Activated CD4-positive, CD25-positive, alpha-beta regulatory T cell treated with anti-CD3 and anti-CD28 coated beads, Interleukin-2, amount 50 U/mL, for 72 hours (primary cell): Measurements from ENCODE around the gene RPP30.
"Not testable (repeated sequence)": the region's sequence is repeated elsewhere in the genome, so short reads cannot be mapped to it uniquely, and the experiment has no call there.

Experiments
- DNase-seq: peaks from one replicate; pipeline ENCODE4 v3.0.0; 2021

Gene RPP30

GRCh38 chr10:90872648-90873020, 860 bp downstream of the RPP30 start:
- DNase-seq = no peak

DNA sequence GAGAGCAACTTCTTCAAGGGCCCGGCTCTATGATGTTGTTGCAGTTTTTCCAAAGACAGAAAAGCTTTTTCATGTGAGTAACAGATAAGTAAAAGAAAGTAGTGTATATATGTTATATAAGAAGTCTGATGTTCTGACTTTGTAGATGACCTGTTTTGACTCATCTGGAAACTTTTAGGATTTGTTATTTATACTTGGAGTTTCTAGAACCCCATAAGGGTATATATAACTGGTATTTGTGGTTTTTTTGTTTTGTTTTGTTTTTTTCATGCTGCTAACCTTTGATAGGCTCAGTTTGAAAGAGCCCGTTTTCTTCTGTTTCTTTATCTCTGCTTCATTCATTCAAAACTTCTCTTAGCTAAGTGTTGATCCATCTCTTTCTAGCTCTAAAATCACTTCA, 7.3 kb downstream of the RPP30 start:
- no peak for DNase-seq

- not testable (repeated sequence) for DNase-seq
These were observed 8.4 kb downstream of the RPP30 start for GRCh38 chr10:90880059-90880719.

DNA sequence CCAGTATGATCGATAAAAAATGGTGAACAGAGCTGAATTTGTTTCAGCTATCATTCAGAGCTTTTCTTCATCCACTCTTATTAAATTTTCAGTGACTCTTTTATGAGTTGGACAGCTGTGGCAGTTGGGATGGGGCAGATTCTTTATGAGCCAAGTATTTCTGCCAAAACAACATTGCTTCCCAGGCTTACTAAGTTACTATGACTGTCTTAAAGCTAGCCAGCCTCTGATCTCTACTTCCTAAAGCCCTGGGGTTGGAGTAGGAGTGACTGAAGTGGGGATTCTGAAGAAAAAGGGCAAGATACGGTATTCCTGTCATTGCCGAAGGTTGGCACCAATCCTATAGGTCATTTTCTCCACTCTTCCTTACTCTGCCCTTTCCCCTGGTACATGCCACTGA, 12.7 kb downstream of the RPP30 start:
- no peak for DNase-seq

DNA sequence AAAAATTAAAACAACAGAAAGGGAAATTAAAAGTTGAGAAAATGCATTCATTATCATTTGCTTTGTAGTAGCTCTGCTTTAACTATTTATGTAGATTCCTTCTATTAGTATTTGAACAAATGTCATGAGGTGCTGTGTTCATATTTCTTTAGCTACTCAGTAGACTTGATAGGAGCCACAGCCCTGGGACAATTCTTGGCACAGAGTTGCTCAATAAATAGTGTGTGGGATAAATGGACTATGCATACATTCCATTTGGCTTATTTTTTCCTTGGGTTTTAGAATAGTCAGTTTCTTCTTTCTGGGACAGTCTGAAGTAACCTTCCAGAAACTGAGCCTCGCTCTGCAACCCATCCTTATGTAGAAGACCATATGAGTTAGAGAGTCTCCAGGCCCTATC, 13.4 kb downstream of the RPP30 start:
- DNase-seq = no peak

GRCh38 chr10:90887555-90887954, 15.8 kb downstream of the RPP30 start:
- no peak for DNase-seq

DNA sequence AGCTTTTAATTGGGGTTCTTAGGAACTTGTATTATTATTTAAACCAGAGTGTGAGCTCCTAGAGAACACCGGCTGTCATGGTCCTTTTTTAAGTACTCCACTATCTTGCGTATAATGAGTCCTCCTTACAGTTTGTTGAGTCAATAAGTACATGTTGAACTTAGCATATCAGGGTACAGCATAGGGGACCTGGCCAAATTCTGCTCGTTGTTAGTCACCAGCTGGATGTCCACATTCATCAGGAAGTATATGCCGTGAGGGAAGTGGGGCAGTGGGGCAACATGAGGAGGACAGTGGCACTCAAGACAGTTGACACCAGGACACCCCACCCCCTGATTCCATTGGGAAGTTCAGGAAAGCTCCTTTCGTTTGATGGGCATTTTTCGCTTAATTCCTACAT, 16.6 kb downstream of the RPP30 start:
- DNase-seq = no peak

DNA sequence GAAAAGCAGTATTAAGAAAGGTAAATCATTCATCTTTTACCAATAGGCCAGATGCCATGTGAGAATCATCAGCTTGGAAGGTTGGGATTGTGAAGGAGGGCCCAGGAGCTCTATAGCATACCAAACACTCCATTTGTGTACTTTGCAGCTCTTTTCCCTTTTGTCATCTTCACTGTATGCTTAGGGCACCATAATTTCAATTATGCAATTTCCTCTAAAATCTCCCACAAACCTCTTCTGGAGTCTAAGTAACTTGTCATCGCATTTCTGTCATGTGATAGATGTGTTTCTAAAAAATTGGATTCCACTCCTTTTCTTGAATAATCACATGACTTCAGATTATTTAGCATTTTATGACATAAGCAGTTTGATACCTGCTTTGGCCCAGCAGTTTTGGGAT, 17.9 kb downstream of the RPP30 start:
- DNase-seq = no peak

DNA sequence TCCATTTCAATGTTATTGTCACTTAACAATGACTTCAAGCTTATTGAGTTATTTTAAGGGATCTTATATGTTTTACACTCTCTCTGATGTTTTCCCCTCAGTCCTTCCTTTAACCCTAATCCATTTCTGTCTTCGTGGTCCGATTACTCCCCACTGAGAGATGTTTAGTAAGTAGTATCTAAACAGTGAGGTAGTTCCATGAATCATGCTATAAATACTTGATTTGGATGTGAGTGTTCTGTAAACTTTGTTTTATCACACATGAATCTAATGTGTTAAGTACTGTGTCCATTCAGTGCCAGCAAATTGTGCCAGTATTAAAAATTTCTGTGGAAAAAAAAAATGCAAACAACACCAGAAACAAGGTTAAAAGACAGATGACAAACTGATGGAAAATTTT, 18.6 kb downstream of the RPP30 start:
- no peak for DNase-seq

DNA sequence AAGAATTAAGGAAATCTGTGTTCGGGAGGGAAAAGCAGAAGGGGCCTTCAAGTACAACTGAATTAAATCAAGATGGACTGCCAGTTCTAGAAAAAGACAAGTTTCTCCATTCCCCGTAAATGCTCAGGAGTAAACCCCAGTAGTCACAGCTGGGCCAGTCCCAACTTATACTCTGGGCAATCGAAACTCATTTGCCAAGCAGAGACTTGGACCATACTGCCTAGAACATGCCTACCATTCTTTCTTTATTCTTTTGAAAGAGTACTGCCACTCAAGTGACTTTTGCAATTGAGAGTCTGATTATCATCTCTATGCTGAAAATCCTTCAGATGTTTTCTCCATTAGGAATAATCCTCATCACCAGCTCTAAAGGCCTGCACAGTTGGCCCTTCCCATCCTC, 21.4 kb downstream of the RPP30 start:
- DNase-seq = no peak

DNA sequence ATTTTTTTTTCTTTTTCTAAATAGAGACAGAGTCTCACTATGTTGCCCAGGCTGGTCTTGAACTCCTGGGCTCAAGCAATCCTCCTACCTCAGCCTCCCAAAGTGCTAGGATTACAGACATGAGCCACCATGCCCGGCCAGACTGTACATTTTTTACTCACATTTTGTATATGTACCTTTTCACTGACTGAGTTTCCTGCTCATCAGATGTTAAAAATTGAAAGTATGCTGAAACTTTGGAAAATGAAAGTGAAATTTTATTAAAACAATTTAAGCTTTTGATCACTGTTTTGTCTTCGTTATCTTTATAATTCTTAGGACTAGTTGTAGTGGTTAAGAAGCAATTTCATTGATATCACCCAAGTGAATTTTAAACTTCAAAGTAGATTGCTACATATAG, 25.1 kb downstream of the RPP30 start:
- not testable (repeated sequence) for DNase-seq

DNA sequence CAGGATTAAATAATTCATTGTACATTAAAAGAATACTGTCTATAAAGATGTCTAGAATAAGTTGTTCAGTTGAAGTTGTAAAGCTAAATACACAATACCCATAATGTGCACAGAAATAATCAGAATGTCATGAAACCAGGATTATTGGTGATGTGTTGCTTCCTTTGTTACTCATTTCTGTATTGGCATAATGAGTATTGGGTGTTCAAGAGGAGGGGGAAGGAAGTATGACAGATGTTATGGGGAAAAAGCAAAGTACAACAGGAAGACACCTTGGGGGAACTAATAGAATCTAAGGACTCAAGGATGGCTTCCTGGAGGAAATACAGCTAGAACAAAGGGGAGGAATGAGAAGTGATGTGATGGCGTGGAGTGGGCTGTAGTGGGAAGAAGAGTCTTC, 34.2 kb downstream of the RPP30 start:
- no peak for DNase-seq

DNA sequence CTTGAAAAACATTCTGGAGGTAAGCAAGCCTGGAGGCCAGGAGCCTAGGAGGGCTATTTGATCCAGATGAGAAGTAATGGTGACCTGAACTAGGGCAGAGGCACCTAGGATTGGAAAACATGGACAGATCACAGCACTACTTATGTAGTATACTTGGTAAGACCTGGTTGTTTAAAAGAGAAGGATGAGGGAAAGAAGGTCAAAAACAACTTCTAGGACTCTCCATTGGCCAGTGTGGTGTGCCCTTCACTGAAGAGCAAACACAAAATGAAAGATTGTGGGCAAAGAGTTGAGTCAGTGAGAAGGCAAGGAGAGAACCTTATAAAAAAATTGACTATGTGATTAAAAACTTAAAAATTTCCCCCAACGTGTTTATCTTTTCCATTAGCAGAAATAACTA, 34.8 kb downstream of the RPP30 start:
- no peak for DNase-seq

- DNase-seq = no peak
These were observed 39.6 kb downstream of the RPP30 start for GRCh38 chr10:90911133-90912051.

DNA sequence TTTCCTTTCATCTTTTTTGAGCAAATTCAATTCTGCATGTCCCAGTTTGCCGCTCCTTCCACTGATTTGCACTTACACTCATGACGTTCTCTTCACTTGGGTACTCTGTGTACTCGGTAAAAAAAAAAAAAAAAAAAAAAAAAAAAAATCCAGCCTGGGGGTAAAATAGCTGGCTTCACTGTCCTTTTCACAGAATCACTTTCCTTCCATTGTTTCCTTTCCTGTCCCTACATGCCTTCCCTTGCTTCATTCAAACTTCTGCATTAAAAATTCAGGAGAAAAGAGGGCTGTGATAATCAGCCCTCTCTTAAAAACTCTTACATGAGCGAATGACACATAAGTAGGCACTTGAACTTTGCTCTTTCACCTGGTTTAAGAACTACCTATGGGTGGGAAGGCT, 40.4 kb downstream of the RPP30 start:
- no peak for DNase-seq

- no peak for DNase-seq
These were observed 41.2 kb downstream of the RPP30 start for GRCh38 chr10:90912854-90913479.

GRCh38 chr10:90913774-90914420, 42.1 kb downstream of the RPP30 start:
- DNase-seq = no peak

GRCh38 chr10:90914992-90915765, 43.4 kb downstream of the RPP30 start:
- DNase-seq = no peak

DNA sequence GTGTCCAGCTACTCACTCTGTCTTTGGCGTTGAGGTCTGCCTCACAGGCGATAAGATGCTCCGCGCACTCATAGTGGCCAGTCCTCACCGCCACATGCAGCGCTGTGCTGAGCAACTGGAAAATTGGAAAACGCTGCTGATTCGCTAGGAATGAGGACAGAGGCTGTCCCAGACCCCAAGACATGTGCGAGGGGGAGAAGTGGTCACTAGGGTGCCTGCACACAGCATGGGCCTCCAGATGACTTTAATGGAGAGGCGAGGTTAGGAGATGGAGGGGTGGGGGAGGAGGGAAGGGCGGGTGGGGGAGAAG, 43.9 kb downstream of the RPP30 start:
- DNase-seq = no peak

- no peak for DNase-seq
These were observed 44.8 kb downstream of the RPP30 start for GRCh38 chr10:90916392-90917237.

GRCh38 chr10:90917238-90917967, 45.6 kb downstream of the RPP30 start:
- DNase-seq = no peak
